ENCODE measurements around the gene ERMP1.

- TF ChIP-seq CTCF (IDR thresholded peaks at IDR 0.05) (no peak), POLR2A (IDR thresholded peaks at IDR 0.05; ENCODE audit: low read depth) (no peak), EP300 (IDR thresholded peaks at IDR 0.05) (no peak), POLR2AphosphoS5 (IDR thresholded peaks at IDR 0.05) (no peak)
Observed at GRCh38 chr9:5787759-5788302, 45.1 kb downstream of the ERMP1 start.

Data from esophagus muscularis mucosa (tissue), 4 donors.